ENCODE data around the gene PTPRH. TPM values are rescaled to one million over a fixed set of nuclear protein-coding genes. Genes with fewer than 3 reads are reported as not detected.

Gene PTPRH
- total RNA-seq, 4 donors from 2014 or later: 0.39 to 0.56 (median 0.48) TPM

DNA sequence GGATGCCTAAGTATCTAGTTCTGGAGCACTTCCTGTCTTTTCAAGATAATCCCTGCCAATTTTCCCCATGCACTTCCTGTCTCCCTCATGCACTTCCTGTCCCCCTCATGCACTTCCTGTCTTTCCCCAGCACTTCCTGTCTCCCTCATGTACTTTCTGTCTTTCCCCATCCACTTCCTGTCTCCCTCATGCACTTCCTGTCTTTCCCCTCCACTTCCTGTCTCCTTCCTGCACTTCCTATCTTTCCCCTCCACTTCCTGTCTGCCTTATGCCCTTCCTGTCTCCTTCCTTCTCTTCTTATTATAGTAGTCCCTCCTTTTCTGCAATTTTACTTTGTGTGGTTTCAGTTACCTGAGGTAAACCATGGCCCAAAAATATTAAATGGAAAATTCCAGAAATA, 57.3 kb downstream of the PTPRH start:
- in situ Hi-C loops (cut with MboI; ENCODE audit: low sequenced_read_pairs in 4 of 4) (no loop called here), intact Hi-C loops (cut with DNase I; ENCODE audit: low total_unique reads) (no loop called here)
- DNase-seq (no peak), ATAC-seq (no peak)
- Histone ChIP-seq H3K27me3 (peaks cover 5 to 12% (median 10%) of the 10 kb centered on the region in 3 donors), H3K36me3 (no peaks in the 10 kb centered on the region), H3K9me3 (no peaks in the 10 kb centered on the region), H3K4me3 (no peak overlapping the region), H3K4me1 (peaks cover 7 to 12% of the 10 kb centered on the region in 2 donors), H3K27ac (peak overlapping the region in 2 of 4 donors; percentile 37 to 96)
- TF ChIP-seq, protein P1, sequence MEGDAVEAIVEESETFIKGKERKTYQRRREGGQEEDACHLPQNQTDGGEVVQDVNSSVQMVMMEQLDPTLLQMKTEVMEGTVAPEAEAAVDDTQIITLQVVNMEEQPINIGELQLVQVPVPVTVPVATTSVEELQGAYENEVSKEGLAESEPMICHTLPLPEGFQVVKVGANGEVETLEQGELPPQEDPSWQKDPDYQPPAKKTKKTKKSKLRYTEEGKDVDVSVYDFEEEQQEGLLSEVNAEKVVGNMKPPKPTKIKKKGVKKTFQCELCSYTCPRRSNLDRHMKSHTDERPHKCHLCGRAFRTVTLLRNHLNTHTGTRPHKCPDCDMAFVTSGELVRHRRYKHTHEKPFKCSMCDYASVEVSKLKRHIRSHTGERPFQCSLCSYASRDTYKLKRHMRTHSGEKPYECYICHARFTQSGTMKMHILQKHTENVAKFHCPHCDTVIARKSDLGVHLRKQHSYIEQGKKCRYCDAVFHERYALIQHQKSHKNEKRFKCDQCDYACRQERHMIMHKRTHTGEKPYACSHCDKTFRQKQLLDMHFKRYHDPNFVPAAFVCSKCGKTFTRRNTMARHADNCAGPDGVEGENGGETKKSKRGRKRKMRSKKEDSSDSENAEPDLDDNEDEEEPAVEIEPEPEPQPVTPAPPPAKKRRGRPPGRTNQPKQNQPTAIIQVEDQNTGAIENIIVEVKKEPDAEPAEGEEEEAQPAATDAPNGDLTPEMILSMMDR (IDR thresholded peaks at IDR 0.05 in 4 of 5, conservative IDR thresholded peaks at IDR 0.05 in 1 of 5): no peak
- no peak for TF ChIP-seq POLR2A (IDR thresholded peaks at IDR 0.05)

GRCh38 chr19:55149078-55150003, 60.0 kb downstream of the PTPRH start, which contains the start of gene TNNT1:
Gene TNNT1, minus strand, starts transcription at chr19:55149206. Its CDS starts 2,049 bp downstream, at chr19:55147157.
- DNase-seq (peak; percentile 39 to 91), ATAC-seq (peak; percentile 57 to 58)
- H3K4me1 ChIP-seq: peaks cover 7 to 28% of the 10 kb centered on the region in 2 donors
- in situ Hi-C loops (cut with MboI; ENCODE audit: low sequenced_read_pairs in 4 of 4): loop anchor here in 3 of 4 donors (10.0 to 25.0 kb wide), 4 partner anchors 263 to 488 kb away; partner anchors contain the start of genes CCDC106 (in 1 of the 3), UBE2S (in 1 of the 3), ZNF580 (in 1 of the 3) and ZNF581 (in 1 of the 3)
- no peaks in the 10 kb centered on the region for H3K36me3 ChIP-seq
- H3K4me3 ChIP-seq: peak within 1 kb of the TSS; percentile 48 to 58 (median 56)
- TF ChIP-seq POLR2A (IDR thresholded peaks at IDR 0.05): peak; percentile 63
- TF ChIP-seq, protein P1 (IDR thresholded peaks at IDR 0.05 in 4 of 5, conservative IDR thresholded peaks at IDR 0.05 in 1 of 5): no peak
- H3K9me3 ChIP-seq: no peaks in the 10 kb centered on the region
- peaks cover 7 to 21% (median 19%) of the 10 kb centered on the region in 3 donors for H3K27me3 ChIP-seq
- peak within 1 kb of the TSS; percentile 82 to 96 (median 93) for H3K27ac ChIP-seq
- intact Hi-C loops (cut with DNase I; ENCODE audit: low total_unique reads): loop anchor here (5.0 kb wide), 1 partner anchor 448 kb away; the partner anchor contains the start of gene FIZ1

DNA sequence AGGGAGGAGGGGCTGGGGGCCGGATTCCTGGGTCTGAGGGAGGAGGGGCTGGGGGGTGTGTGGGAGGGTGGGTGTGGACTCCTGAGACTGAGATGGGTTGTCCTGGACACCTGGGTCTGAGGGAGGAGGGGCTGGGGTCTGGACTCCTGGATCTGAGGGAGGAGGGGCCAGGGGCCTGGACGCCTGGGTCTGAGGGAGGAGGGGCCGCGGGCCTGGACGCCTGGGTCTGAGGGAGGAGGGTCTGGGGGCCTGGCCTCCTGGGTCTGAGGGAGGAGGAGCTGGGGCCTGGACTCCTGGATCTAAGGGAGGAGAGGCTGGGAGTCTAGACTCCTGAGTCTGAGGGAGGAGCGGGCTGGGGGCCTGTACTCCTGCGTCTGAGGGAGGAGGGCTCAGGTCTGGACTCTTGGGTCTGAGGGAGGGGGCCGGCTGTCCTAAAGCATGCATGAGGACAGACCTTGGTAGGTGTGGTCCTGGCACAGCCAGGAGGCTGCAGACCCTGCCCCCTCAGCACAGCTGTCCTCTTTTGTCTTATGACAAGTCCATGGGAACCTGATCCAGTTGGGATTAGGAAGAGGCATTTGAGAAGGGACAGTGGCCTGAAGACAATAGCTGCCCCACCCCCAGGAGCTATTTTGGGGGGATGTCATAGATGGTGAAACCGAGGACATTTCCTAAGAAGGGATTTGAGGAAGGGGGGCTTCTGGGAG, 61.6 kb downstream of the PTPRH start:
- in situ Hi-C loops (cut with MboI; ENCODE audit: low sequenced_read_pairs in 4 of 4): loop anchor here in 3 of 4 donors (10.0 to 25.0 kb wide), 4 partner anchors 265 to 490 kb away; partner anchors contain the start of genes CCDC106 (in 1 of the 3), UBE2S (in 1 of the 3), ZNF580 (in 1 of the 3) and ZNF581 (in 1 of the 3)
- DNase-seq (peak; percentile 77 to 94), ATAC-seq (peak; percentile 64 to 77)
- no peaks in the 10 kb centered on the region for H3K9me3 ChIP-seq
- H3K4me3 ChIP-seq: peak overlapping the region; percentile 48 to 65 (median 56)
- H3K4me1 ChIP-seq: peaks cover 7 to 30% of the 10 kb centered on the region in 2 donors
- intact Hi-C loops (cut with DNase I; ENCODE audit: low total_unique reads): loop anchor here (5.0 kb wide), 1 partner anchor 450 kb away; the partner anchor contains the start of gene FIZ1
- TF ChIP-seq, protein P1 (IDR thresholded peaks at IDR 0.05 in 4 of 5, conservative IDR thresholded peaks at IDR 0.05 in 1 of 5): no peak
- peak; percentile 33 to 46 for TF ChIP-seq POLR2A (IDR thresholded peaks at IDR 0.05)
- H3K36me3 ChIP-seq: no peaks in the 10 kb centered on the region
- peak overlapping the region; percentile 82 to 96 (median 93) for H3K27ac ChIP-seq
- peaks cover 14 to 24% (median 22%) of the 10 kb centered on the region in 3 donors for H3K27me3 ChIP-seq

DNA sequence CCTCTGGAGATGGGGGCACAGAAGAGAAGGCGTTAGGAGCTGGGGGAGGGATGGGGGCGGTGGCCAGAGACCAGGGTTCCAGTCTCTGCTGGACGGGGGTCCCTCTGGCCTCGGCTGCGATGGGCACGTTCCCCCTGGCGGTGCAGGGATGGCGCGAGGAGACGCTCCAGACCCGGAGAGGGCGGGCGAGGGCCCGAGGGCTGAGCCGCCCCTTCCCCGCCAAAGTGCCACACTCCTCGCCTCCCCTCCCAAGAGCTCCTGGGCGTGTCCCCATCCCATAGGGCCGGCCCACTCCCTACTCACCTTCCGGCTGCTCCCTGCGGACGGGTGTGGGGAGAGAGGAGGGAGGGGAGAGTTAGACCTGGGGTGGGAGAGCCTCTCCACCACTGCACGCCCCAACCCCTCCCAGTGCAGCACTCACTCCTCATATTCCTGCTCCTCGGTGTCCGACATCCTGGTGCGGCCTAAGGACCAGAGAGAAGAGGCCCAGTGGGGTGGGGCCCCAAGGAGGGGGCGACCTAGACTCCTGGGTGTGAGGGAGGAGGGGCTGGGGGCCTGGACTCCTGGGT, 62.5 kb downstream of the PTPRH start:
- TF ChIP-seq POLR2A (IDR thresholded peaks at IDR 0.05): peak; percentile 16 to 61
- TF ChIP-seq, protein P1 (IDR thresholded peaks at IDR 0.05 in 4 of 5, conservative IDR thresholded peaks at IDR 0.05 in 1 of 5): no peak
- Histone ChIP-seq H3K27ac (peak overlapping the region; percentile 82 to 96 (median 93)), H3K36me3 (no peaks in the 10 kb centered on the region), H3K27me3 (peaks cover 14 to 29% (median 27%) of the 10 kb centered on the region in 3 donors), H3K4me3 (peak overlapping the region; percentile 48 to 65 (median 56)), H3K9me3 (no peaks in the 10 kb centered on the region), H3K4me1 (peaks cover 7 to 30% of the 10 kb centered on the region in 2 donors)
- in situ Hi-C loops (cut with MboI; ENCODE audit: low sequenced_read_pairs in 4 of 4): loop anchor here in 3 of 4 donors (10.0 to 25.0 kb wide), 4 partner anchors 266 to 491 kb away; partner anchors contain the start of genes CCDC106 (in 1 of the 3), UBE2S (in 1 of the 3), ZNF580 (in 1 of the 3) and ZNF581 (in 1 of the 3)
- intact Hi-C loops (cut with DNase I; ENCODE audit: low total_unique reads): loop anchor here (5.0 kb wide), 1 partner anchor 451 kb away; the partner anchor contains the start of gene FIZ1
- DNase-seq (peak; percentile 36 to 55), ATAC-seq (peak in 1 of 2 donors; percentile 35)

Data from gastrocnemius medialis (tissue), 4 donors.